ENCODE data around the gene AKAP6.

AKAP6 gene

GRCh38 chr14:32497248-32497647, 168.2 kb downstream of the AKAP6 start:
- no peak for TF ChIP-seq CTCF (IDR thresholded peaks at IDR 0.05)

DNA sequence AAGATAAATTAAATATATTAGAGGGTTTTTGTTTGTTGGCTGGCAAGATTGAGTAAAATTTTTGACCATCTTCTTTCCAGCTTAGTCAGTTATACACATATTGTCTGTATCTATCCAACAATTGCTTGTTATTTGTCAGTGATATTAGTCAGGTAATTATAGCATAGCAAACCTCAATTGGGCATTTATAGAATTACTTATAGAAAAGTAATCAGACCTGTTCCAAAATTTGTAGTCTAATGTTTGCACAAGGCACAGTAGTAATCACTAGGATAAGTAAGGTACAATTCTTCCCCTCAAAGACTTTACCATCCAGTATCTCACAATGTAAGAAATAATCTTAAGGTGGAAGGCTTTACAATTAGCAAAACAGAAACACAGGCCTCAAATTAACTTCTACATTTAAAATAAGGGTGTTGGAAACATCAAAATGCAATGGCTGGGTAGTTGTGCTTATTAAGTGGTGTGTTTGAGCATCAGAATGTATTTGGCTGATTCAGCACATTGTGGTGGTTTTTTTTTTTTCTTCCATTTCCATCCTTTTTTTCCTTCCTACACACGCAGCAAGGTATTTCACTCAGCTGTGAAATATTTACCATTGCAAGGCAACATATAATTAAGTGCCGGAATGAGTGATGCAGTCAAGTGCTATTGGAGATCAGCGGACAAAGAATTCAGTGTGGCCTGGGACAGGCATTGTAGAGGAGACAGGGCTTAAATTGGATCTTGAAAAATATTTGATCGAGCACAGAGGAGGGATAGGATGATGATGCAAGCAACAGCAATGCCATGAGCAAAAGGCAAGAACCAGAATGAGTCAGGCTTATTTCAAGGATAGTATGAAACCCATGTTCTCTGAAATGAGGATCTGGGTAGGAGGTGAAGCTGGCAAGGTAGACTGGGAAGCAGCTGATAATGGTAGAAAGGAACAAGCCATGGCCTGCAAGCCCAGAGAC, 178.2 kb downstream of the AKAP6 start:
- no peak for TF ChIP-seq CTCF (IDR thresholded peaks at IDR 0.05)

DNA sequence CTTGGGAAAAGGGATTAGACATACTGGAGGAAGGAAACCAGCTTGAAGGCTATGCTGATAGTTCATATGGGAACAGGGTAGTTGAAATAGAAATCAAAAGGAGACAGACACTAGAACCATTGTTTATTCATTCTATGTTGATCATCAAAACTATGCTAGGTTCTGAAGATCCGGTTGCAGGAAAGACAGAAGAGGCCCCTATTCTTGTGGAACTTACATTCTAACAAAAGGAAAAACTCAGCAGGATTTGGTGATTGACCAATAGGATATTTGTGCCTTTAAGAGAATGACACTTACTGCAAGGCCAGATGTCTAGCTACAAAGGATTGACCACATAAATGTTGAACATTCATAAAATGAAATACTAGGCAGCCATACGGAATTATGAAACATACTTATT, 179.2 kb downstream of the AKAP6 start:
- no peak for TF ChIP-seq CTCF (IDR thresholded peaks at IDR 0.05)

DNA sequence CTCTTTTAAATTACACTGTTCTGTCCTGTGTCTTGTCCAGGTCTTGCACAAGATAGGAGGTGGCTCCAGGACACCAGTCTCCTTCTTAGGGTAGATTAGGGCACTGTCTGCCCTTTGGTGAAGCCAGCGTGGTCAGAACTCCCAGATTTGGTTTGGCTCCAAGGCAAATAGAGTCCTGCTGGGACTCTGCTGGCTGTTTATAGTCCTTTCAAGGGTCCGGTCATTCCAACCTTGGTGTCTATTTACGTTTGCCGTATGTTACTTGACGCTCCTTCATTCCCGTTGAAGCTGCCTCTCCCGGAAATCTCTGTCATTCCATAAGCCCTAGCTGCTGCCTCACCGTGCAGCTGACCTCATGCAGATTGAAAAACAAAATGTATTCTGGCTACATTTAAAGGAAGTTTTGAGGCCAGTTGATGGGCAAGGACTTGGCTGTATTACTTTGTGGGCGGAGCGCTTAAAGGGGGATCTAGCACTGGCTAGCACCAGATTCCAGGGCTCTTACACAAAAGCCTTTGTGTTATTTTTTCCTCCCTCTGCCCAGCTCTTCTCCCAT, 180.6 kb downstream of the AKAP6 start:
- no peak for TF ChIP-seq CTCF (IDR thresholded peaks at IDR 0.05)

- TF ChIP-seq CTCF (IDR thresholded peaks at IDR 0.05), result no peak
These were observed 181.7 kb downstream of the AKAP6 start for GRCh38 chr14:32510815-32511214.

DNA sequence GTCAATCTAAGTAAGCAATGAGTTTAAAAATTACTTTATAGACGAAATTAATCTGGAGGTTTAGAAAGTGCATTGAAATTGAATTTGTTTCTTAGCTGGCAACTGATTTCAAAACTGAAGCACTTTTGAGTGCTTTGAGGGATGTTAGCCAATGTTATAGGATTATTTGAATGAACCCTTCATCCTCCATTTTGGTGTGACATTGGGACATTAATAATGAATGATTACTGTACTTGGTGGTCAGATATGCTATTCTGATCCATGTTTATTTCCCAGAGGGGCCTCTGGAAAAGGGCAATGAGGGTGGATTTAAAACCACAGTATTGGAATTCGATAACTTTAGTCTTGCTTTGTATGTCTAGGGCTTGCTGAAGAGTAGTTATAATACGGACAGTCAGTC, 183.2 kb downstream of the AKAP6 start:
- no peak for TF ChIP-seq CTCF (IDR thresholded peaks at IDR 0.05)

GRCh38 chr14:32512813-32513212, 183.7 kb downstream of the AKAP6 start:
- no peak for TF ChIP-seq CTCF (IDR thresholded peaks at IDR 0.05)
